HG03139 (cell line): ENCODE data around the gene AOAH.

ENCODE experiments used
- ATAC-seq: cut with Tn5 transposase; IDR thresholded peaks from one replicate; pipeline ENCODE4 v1.9.1; 2021; ENCODE audit not compliant: unreplicated experiment

The AOAH gene

DNA sequence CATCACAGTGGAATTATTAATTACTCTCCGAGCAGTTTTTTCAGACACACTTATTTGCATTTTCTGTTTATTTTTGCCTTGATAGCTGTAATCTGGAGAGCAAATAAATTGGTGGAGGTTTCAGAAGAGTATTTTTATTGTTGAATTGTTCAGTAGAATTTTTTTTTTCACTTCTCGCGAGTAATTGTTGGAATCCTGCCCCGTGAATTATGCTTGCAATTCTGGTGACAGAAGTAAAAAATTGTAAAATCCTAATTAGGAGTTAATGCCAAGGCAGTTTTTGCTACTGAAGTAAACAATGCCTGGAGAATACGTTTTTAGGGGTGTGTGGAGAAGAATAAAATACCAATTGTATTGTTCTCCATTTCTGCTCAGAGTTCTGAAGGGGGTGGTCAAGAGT lies 88.2 kb downstream of the AOAH start:
- no peak for ATAC-seq

DNA sequence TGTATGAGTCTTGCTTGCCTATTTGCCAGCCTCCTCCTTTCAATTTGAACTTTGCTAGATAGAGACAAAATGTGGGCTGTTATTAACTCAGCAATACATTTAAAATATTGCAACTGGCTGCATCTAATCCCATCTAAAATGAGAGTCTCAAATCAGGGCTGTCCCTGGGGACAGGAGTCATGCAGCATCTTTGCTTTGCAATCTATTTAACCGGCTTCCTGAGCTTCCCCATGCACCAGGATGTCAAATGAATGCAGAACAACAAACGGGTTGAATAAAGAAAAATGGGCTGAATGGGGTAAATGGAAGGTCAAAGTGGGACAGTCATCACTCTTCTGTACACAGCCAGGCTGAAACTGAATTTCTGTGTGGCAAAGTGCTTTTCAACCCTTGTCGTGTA lies 89.2 kb downstream of the AOAH start:
- ATAC-seq, result no peak

DNA sequence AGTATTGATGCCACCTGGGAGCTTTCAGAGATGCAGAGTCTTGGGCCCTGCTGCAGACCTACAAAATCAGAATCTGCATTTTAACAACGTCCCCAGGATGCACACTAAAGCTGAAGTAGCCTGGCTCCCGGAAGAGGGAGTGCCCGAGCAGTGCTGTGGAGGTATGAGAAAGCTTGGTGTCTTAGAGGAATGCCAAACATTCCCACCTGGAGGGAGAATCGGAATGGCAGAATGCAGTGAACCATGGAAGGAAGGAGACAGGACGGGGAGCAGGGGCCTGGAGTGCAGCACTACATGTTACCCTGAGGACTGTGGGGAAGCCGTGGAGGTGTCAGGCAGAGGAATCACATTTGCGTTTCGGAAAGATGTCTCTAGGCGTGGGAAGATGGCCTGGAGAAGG lies 90.9 kb downstream of the AOAH start:
- no peak for ATAC-seq

DNA sequence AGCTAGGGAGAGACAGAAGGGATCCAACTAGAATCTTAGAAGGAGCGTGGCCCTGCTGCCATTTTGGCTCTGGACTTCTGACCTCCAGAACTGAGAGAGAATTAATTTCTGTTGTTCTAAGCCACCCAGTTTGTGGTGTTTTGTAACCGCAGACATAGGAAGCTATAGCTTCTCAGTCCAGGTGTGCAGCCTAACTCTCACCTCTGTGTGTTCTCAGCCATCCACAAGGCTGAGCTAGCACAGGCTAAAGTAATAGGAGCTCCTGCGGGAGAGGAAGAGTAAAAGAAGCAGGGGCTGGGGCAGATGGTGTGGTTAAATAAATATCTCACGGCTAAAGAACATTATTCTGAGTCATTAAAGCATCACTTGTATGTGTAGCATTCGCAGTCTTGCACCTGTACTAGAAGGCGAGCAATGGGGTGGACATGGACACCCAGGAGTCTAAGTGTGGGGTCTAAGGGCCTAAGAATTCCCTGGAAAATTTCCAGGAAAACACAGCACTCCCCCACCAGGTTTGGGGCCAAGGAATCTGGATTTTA lies 94.1 kb downstream of the AOAH start:
- ATAC-seq, result no peak

GRCh38 chr7:36629351-36629750 lies 94.9 kb downstream of the AOAH start:
- ATAC-seq, result no peak

- no peak for ATAC-seq
Measured at GRCh38 chr7:36627836-36628235, 96.5 kb downstream of the AOAH start.

DNA sequence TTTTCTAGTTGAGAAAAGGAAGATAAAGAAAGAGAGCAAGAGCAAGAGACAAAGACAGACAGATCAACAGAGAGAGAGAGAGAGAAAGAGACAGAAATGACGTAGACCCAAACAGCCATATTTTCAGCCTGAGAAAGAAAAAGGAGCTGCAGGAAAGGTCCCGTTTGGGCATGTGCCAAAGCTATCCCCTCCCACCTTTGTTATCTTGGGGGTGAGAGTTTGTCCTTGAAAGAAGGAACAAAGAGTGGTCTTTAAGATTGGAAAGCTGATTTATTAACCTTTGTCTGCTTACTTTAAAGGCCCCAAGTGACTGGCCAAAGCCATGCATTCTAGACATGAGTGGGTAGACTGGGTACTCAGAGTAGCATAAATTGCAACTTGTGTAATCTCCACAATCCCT lies 98.2 kb downstream of the AOAH start:
- ATAC-seq, result no peak

DNA sequence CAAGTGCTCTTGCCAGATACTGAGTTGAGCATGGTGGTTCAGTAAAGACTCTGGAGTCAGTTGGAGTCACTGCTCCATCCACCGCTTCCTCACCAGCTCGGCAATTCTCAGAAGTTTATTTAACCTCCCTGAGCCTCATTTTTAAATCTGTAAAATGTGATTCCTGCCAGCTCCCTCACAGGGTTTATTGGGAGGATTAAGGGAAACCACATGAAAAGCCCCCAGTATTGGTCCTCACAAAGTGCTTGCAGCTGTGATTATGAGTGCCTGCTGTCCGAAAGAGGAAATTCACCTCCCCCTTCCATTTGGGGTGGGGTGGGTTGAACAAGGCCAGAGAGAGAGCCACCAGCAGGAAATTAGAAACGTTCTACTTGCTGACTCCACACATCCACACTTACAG lies 99.0 kb downstream of the AOAH start:
- ATAC-seq, result no peak

DNA sequence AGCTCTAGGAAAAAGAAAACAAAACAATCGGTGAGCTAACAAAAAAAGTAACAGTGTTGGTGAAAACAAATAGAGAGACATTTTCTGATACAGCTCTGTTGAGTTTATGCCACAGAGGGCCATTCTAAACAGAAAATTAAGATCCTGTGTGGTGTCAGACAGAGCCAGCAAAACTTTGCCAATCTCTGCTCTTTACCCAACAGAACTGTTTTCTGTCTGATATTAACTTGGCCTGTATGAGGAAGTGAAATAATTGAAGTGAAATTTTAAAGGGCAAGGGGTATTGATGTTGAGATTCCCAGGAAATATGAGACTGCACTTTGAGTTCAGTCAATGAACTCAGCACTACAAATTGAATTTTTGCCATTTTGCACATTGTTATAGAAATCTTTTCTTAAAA lies 101.0 kb downstream of the AOAH start:
- no peak for ATAC-seq

DNA sequence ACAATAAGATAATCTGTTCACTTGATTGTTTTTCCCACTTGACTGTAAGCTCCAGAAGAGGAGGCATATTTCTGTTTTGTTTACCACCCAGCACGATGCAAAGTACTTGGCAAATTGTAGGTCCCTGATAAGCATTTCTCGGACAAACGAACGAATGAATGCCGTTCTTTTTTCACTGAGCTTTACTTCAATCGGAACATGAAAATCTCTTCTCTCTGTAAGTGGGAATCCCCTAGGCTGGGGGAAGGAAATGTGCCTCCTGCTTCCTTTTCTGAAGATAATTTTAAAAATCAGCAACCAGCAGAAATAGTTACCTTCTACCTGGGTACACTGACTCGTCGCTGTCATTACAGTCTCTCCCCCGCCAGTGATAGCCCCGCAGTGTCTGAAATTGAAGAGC lies 102.9 kb downstream of the AOAH start:
- ATAC-seq, result no peak

DNA sequence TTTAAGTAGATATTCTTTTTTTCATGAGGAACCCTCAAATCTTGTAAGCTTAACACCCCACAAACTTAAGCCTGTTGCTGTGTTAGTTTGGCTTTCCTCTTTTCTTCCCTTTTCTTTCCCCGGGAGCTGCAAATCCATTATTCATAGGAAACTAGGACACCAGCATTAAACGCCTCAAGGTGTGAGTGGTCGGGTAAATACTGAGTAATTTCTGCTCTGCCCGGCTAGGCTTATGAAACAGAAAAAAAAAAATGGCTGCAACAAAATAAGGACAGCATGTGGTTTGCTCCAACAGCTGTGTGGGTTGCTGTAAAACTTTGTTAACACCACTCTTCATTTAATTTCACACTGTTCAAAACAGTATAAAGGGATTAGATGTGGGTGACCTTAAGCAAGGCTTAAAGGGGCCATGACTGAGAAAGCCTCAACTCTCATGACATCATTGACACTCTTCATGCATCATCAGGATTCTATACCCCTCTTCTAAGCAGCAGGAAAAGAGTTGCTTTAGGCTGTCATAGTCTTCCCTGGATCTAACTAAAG lies 104.1 kb downstream of the AOAH start:
- ATAC-seq, result no peak

GRCh38 chr7:36617408-36617807 lies 106.9 kb downstream of the AOAH start:
- no peak for ATAC-seq

DNA sequence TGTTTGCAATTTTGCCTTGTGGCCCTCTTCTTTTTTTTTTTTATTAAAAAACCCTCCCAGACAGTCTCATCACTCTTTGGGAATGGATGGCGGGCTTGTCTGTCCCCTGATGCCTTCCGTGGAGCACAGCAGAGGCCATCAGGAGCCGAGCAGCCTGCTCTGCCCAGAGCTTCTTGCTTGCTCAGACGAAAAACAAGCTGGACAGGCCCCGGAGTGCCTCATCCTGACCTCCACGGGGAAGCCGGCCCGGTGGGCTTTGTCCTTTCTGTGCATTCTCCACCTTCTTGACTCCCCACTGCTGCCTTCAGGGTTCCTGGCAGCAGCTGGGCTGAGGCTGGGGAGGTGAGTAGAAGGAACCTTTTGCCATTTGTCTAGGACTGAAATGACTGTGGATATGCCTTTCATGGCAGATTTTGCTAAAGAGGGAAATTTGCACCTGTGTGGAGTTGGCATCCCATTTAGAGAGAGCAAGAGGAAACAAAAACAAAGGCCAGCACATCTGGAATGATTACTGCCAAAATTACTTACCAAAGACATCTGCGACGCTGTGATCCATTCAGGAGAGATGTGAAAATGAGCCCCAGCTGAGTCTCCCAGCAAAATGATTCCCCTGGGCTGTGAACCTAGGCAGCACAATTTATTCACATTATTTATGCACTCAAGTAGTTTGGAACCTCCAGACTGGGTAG lies 108.3 kb downstream of the AOAH start:
- ATAC-seq, result no peak

DNA sequence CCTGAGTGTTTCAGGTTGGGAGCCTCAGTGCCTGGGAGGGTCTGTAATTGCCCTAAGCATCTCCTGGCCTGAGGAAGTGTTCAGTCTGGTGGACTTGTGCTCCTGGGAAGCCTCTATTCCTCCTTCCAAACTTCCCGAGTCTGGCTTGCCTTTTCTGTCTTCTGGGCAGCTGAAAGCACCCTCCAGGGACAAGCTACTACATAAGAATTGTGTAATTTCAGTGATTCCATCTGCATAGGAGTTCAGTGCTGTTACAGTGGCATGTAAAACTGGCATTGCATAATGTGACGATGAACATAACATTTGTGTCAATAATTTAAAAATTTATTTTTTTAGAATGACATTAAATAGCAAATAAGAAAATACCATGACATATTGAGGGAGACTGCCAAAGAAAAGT lies 109.3 kb downstream of the AOAH start:
- no peak for ATAC-seq

DNA sequence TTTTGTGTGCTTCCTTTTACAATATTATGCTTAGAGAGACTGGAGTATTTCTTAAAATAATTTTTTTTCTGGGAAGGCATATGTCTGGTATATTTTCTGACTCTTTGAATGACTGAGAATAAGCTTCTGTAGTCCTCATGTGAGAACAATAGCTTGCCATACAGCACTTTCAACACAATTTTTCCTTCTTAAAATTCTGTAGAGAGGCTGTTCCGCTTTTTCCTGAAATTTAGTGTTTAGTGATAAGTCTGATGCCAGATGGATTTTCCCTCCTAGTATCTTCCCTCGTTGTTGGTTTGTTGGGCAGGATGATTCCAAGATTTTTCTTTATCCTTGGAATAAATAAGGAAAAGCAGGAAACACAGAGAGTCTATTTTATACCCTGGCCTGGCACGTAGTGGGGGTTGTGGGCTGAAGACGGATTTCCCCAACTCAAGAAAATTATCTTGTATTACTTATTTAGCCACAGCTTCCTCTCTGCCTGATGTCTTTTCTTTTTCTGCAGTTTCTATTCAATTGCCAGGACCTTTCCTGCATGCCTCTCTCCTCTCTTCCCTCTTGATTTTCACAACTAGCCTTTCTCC lies 111.2 kb downstream of the AOAH start:
- no peak for ATAC-seq

- ATAC-seq, result no peak
Measured at GRCh38 chr7:36611703-36612102, 112.6 kb downstream of the AOAH start.

DNA sequence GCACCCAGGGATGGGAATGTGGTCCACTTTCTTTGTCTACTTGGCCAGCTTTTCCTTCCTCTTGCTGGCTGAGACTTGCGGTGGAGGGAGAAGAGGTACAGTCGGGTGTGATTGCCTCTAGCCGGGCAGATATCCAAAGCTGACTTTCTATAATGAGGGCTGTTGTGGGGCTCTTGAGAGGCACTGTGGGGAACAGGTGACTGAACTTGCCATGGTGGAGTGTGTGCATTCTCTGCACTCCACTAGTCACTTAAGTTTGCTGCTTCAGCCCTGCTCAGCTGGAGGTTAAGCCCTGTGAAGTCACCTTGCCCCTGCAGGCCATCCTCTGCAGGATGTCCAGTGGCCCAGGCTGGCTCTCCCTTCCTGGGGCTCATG lies 116.6 kb downstream of the AOAH start:
- no peak for ATAC-seq

- ATAC-seq, result no peak
Measured at GRCh38 chr7:36606976-36607720, 117.1 kb downstream of the AOAH start.

DNA sequence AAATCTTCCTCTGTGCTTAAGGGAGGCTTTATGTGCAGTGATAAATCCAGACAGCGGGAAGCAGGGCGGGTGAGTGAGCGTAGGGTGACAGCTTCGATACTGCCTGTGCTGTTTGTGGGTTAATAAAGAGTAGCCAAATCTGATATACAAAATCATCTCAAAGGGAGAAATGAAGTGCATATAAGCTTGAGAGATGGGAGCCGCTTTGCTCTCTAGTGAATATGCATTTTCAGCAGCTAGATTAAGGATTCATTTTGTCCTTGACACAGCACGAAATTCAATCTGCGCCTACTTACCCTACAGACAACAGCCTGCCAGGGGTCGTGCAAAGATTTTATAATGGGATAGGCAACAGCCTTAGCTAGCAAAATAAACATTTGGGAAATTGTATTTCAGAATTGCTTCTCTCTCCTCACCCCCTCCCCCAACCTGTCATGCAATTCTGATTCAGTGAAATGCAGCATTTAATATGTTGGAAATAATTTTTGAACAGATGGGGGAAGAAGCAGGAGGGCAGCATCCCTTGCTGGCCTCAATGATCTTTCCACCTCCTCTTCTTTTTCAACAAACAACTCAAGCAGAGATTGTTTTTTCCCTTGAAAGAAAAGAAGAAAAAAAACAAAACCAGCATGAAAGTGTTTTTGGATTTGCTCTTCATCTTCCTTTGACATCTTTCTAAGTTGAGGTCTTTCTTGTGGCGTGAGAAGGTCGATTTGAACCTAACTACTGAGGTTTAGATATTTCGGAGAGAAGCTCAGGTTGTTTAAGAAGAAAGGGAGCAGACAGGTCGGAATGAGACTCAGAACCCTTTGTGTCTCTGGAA lies 117.9 kb downstream of the AOAH start:
- ATAC-seq, result no peak

- ATAC-seq, result no peak
Measured at GRCh38 chr7:36605261-36606051, 118.8 kb downstream of the AOAH start.
